C4-2B (cell line): Measurements from ENCODE around the gene DGKD.

Experiments
- H3K27ac ChIP-seq: fragments of 450-650 bp; 2 replicates; pipeline ENCODE4 v1.5.1; 2017
- ZFX ChIP-seq: fragments of 450-650 bp; IDR thresholded peaks from 2 replicates; pipeline ENCODE4 v1.6.1; 2017
- TF ChIP-seq, protein P1 (sequence below): fragments of 450-650 bp; conservative IDR thresholded peaks from 2 replicates; pipeline ENCODE4 v1.5.1; 2017; ENCODE audit warnings: mild to moderate bottlenecking

DGKD gene

DNA sequence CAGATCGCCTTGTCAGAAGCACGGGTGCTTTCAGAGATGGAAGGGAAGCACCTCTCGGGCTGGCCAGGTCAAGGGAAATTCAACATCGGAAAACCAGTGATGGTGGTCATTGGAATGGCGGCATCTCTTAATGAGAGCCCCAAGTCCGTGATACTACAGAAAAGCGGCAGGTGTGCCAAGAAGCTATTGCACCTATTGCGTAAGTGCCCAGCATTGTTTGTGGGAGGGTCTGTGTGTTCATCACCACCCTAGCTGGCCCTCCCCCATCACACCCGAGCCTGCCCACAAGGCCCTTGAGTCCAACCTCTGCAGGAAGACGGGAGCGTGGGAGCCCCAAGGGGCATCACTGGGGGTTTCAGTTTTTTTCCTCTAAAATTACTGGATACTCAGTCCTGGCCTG, 100.7 kb downstream of the DGKD start:
- TF ChIP-seq ZFX = no peak
- TF ChIP-seq, protein P1, sequence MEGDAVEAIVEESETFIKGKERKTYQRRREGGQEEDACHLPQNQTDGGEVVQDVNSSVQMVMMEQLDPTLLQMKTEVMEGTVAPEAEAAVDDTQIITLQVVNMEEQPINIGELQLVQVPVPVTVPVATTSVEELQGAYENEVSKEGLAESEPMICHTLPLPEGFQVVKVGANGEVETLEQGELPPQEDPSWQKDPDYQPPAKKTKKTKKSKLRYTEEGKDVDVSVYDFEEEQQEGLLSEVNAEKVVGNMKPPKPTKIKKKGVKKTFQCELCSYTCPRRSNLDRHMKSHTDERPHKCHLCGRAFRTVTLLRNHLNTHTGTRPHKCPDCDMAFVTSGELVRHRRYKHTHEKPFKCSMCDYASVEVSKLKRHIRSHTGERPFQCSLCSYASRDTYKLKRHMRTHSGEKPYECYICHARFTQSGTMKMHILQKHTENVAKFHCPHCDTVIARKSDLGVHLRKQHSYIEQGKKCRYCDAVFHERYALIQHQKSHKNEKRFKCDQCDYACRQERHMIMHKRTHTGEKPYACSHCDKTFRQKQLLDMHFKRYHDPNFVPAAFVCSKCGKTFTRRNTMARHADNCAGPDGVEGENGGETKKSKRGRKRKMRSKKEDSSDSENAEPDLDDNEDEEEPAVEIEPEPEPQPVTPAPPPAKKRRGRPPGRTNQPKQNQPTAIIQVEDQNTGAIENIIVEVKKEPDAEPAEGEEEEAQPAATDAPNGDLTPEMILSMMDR = no peak
- H3K27ac ChIP-seq = no peak overlapping the region

DNA sequence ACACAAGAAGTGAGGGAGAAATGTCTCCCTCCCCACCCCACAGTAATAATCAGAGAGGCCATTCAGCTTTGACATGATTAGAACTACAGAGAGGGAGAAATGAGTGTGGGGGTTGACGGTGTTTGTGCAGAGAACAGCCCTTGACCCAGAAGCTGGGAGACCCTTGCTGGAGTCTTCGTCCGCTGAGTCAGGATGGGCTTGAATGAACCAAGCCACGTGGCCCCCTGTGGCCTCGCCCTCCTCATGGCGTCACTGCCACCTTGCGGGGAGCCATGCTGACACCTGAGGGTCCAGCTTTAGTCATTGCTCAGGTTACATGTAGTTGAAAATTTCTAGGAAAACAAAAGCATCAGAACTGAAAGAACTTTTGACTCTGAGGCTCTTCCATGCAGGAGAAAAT, 101.2 kb downstream of the DGKD start:
- no peak overlapping the region for H3K27ac ChIP-seq
- TF ChIP-seq, protein P1 = no peak
- no peak for TF ChIP-seq ZFX

DNA sequence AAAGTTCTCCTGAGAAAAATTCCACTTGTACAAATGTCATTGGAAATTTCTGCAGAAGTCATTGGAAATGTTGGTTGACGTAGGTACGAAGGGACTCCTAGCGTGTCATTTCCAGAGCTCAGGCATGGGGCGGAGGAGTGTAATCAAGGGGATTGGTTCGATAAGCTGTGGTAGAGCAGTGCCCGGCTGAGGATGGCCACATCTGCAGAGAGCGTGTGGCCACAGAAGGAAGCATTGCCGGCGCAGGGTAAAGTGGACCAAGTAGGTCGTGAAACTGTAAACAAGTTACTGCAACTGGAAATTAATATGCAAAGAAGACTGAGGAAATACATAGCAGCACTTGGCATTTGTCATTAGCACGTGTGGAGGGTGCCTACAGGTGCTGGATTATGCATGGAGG, 101.8 kb downstream of the DGKD start:
- no peak for TF ChIP-seq ZFX
- TF ChIP-seq, protein P1 = no peak
- no peak overlapping the region for H3K27ac ChIP-seq

DNA sequence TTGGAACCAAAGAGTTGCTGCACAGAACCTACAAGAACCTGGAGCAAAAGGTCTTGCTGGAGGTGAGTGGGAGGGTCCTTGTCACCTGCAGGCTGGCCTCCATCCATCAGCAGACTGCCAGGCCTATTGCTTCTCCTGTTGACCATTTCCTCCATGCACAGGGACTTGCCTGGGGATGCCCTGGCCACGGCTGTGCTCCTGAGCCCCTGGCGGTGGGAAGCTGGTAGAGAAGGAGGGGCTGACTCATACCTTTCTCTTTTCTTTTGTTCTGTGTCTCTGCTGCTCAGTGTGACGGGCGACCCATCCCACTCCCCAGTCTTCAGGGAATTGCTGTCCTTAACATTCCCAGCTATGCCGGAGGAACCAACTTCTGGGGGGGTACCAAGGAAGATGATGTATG, 102.6 kb downstream of the DGKD start:
- no peak for TF ChIP-seq ZFX
- TF ChIP-seq, protein P1 = no peak
- H3K27ac ChIP-seq = no peak overlapping the region

DNA sequence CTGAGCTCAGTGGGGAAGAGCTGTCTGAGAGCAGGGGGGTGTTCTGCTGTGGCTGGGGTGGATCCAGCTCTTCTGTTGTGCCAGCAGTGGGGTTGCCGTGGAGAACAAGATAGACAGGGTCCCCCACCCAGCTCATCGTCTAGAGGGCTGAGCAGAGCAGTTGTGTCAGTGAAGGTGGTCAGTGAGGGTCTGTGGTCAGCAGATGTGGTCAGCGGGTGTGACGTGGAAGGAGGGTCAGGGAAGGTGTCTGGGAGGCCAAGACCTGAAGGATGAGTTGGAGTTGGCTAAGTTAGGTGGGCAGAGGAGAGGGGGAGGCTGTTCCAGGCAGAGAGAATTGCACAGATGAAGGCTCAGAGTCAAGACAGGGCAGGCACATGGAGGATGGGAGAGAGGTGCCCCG, 103.1 kb downstream of the DGKD start:
- no peak for TF ChIP-seq ZFX
- TF ChIP-seq, protein P1 = no peak
- H3K27ac ChIP-seq = no peak overlapping the region

DNA sequence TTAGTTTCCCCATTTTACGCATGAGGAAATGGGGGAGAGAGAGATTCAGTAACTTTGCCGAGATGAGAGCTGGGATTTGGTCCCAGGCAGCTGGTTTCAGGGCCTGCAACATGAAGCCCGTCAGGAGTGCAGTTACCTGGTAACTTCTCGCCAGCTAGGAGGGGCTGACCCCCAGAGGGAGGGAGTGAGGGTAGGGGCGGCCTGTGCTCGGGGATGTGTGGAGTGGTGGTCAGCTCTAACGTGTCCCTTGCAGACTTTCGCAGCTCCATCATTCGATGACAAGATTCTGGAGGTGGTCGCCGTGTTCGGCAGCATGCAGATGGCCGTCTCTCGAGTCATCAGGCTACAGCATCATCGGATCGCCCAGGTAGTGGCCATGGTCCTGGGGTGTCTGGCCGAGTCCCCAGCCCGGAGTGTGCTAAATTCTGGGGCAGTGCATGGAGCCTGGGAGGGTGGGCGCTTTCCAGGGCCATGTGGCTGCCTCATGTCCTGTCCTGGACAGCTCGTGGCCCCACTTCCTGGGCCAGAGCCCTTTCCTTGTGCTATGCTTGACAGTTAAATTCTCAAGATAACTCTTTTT, 103.8 kb downstream of the DGKD start:
- H3K27ac ChIP-seq = no peak overlapping the region
- TF ChIP-seq ZFX = no peak
- TF ChIP-seq, protein P1 = no peak

DNA sequence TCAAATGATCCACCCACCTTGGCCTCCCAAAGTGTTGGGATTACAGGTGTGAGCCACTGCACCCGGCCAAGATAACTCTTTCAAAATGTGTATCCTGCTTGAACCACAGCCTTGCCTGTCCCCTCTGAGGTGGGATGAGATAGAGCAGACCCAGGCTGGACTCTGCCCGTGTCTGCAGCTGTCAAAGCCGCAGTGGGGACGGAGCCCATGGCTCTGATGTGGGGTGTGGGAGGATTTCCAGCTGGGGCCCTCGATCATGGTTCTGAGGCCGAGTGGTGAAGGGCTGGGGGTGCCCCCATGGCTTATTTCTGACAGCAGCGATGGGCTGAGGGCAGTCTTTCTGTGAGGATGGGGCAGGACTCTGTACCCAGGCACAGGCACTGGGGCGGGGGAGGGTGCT, 104.5 kb downstream of the DGKD start:
- TF ChIP-seq, protein P1 = no peak
- no peak for TF ChIP-seq ZFX
- H3K27ac ChIP-seq = no peak overlapping the region
